SH-SY5Y (cell line): ENCODE results near the gene DPP10.

ENCODE experiments used
- GATA2 ChIP-seq: IDR thresholded peaks from 2 replicates; pipeline ENCODE4 v1.6.1; 2011; ENCODE audit warnings: mild to moderate bottlenecking, low read depth, low read length
- GATA3 ChIP-seq: IDR thresholded peaks from 2 replicates; pipeline ENCODE4 v1.6.1; 2011; ENCODE audit warnings: low read depth, mild to moderate bottlenecking, low read length, moderate library complexity

Gene DPP10

DNA sequence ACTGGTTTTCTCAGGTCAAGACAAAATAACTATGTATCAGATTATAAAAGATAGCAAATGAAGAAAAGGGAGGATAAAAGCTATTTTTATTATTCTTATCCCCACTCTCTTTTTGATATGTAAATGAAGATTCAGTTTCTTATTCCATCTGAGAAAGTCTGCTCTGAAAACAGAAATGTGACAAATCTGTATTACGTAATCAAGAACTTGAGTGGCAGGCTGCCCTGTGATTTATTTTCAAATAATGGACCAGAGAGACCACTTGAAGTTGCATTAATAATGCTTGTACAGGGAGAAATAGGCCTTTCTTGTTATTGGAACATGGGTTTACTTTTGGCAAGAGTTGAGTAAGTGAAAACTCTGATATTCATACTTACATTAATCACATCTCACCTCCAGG lies 727.4 kb downstream of the DPP10 start:
- no peak for TF ChIP-seq GATA3
- no peak for TF ChIP-seq GATA2

DNA sequence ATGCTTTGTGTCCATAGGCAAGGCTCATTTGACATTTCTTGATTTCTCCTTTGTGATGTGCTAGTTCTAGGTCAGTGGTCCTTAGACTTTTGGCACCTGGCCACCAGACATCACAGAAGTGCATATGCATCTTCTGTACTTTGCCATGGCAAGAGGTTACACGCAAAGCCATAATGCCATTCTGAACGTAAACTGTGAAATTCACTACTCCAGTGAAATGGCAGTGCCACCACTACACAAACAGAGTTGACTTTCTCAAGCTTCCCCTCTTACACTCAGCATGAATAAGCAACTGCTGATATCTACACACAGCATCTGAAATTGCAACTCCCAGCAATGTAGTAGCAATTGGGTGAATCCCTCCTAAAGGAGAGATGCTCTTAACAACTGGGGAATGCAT lies 729.3 kb downstream of the DPP10 start:
- TF ChIP-seq GATA3 (no peak), GATA2 (no peak)

DNA sequence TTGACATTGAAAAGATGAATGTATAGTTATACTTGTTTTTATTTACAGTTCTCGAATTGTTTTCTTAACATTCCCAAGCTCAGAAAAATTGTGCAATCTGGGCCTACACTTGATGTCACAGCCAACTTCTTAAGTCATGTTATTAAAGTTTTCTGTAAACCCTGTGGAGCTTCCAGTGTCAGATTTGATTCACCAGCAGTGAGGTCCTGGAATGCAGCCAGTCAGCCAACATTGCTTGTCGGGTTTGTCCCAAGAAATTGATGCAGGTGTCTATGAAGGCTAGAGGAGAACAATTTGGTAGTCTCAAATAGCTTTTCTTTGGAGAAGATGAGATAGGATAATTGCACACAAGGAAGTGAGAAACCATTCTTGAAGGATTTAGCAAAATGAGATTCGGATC lies 732.2 kb downstream of the DPP10 start:
- TF ChIP-seq GATA3 (no peak), GATA2 (no peak)

DNA sequence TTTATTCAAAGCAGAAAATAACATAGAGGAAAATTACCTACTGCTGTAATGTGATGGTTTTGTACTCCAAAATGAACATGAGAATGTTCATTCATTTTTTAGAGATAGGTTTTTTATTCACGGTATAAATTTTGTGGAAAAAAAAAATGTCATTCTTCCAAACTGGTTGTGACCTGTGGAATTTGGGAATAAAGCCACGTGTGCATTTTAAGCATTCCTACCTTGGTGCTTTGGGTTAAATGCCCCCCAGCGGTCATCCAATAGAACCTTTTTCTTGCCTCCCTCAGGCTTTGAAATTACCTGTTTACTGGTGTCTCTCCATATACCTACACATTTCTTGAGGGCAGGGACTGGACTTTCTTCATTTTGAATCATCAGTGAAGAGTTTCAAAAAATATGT lies 740.7 kb downstream of the DPP10 start:
- TF ChIP-seq GATA2 (no peak), GATA3 (no peak)

DNA sequence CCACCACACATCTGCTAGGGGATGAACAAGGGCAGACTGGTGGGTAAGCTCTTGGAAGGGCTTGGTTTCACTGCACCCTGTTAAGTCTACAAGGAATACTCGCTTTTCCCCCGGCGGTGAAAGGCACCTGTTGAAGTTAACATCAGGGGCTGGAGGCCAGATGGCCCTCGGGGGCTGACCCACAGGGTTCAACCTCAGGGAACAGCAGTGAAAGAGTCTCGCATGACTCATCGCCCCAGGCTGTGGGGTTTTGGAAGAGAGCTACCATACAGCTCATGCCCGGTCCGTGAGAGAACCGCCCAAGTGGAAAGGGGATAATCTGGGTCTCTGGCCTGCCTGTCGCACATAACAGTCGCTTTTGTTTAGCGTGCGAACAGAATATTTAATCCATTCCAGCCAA lies 748.0 kb downstream of the DPP10 start:
- TF ChIP-seq GATA2, result no peak
- no peak for TF ChIP-seq GATA3

- TF ChIP-seq GATA3 (no peak), GATA2 (no peak)
These were observed 752.2 kb downstream of the DPP10 start for GRCh38 chr2:115194623-115195022.

DNA sequence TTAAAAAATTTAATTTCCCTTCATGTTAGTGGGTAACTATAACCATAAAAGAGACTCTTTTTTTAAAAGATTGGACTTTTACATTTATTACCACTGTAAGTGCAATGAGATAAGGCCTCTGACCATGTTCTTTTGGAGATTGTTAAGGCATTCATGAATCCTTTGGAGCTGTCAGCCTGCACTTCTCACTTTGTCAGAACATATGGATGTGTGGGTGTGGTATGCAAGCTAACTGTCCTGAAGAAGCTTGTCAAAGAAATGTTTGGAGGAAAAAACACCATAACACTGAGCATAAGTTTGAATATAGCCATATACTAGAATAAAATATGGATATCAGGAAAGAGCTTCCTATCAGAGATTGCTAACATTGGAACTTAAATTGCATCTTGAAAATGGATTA lies 754.1 kb downstream of the DPP10 start:
- TF ChIP-seq GATA2 (no peak), GATA3 (no peak)

DNA sequence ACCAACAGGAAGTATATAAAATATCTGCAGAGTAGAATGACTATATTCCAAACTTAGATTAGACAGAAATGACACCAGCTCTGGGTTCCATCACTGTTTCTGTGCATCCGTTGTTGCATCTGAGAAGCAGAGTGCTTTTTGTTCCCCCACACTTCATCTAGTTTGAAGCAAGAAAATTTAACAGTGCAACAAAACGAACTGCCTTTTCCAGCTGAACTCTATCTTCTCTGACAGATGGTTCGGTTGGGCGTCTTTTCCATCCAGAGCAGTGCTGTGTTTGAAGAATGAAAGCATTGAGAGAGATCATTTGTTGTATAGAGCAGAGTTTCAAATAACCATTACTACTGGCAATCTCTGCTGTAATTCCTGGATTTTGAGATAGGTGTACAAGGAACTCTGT lies 757.5 kb downstream of the DPP10 start:
- TF ChIP-seq GATA3 (no peak), GATA2 (no peak)

GRCh38 chr2:115201386-115201785 lies 758.9 kb downstream of the DPP10 start:
- no peak for TF ChIP-seq GATA3
- TF ChIP-seq GATA2, result no peak

GRCh38 chr2:115208493-115209164 lies 766.2 kb downstream of the DPP10 start:
- TF ChIP-seq GATA3 (no peak), GATA2 (no peak)

- TF ChIP-seq GATA2 (no peak), GATA3 (no peak)
These were observed 771.6 kb downstream of the DPP10 start for GRCh38 chr2:115214050-115214449.

- no peak for TF ChIP-seq GATA2
- TF ChIP-seq GATA3, result no peak
These were observed 776.9 kb downstream of the DPP10 start for GRCh38 chr2:115219296-115219695.

- TF ChIP-seq GATA2 (no peak), GATA3 (no peak)
These were observed 791.7 kb downstream of the DPP10 start for GRCh38 chr2:115234186-115234585.

DNA sequence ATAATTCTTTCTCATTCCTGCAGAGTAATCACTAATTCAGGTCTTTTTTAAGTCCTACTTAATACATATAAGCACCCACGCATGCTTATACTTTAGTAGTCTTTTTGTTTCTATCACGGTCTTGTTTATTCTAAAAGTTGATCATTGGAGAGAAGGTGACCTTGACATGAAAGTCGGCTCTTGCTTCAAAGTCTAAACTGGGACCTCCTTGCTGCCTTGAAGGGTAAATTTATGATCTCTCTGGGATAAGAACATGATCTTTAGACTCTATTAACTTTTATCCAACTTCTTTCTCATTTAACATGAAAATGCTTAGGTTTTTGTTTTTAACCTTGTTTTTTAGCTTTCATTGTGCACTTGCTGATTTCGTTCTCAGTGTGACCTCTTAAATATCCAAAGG lies 792.3 kb downstream of the DPP10 start:
- no peak for TF ChIP-seq GATA3
- no peak for TF ChIP-seq GATA2

DNA sequence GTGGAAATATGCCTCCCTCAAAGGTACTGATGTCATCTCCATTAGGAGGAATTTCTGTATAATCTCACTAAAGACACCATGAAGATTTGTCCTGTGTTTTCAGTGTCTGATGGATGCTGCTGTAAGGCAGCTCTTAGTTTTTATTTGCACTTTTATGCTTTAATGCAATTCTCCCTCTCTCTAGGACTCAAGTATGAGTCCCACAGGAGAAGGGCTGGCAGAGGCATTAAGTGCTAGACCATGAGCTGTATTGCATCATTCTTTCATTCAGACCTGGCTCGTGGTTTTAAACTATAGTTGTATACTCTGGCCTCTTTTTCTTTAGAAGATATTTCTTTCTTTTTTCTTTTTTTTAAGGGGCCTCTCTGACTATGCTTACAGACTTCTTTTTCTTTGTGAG lies 805.6 kb downstream of the DPP10 start:
- TF ChIP-seq GATA2, result no peak
- no peak for TF ChIP-seq GATA3

DNA sequence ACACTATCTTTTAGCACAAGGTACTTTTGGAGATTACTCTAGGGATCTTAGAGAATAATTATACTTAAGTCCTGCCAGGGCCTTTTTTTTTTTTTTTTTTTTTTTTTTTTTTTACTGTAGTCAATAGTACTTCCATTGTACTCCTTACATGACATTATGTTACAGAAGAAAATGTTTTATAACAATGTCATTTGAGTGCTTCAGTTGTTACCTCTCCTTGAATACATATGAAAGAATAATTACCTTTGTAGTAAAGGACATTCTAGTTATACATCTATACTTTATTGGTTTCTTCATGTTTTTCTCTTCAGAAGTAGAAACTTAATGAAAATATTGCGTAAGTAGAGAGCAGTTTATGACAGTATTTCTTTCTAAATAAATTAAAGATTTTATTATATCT lies 834.9 kb downstream of the DPP10 start:
- no peak for TF ChIP-seq GATA3
- TF ChIP-seq GATA2, result no peak
